CD4-positive, alpha-beta T cell treated with Interleukin-4 for 4 hours (primary cell): ENCODE measurements around the gene MAD2L1BP.
A peak's percentile ranks its signal among the peaks of the same experiment; 100 is the strongest.
"Not testable (repeated sequence)": the region's sequence is repeated elsewhere in the genome, so short reads cannot be mapped to it uniquely, and the experiment has no call there.

Source experiments
- DNase-seq: peaks from one replicate; pipeline ENCODE4 v3.0.0-alpha.2; 2020

MAD2L1BP gene, protein sequence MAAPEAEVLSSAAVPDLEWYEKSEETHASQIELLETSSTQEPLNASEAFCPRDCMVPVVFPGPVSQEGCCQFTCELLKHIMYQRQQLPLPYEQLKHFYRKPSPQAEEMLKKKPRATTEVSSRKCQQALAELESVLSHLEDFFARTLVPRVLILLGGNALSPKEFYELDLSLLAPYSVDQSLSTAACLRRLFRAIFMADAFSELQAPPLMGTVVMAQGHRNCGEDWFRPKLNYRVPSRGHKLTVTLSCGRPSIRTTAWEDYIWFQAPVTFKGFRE

DNA sequence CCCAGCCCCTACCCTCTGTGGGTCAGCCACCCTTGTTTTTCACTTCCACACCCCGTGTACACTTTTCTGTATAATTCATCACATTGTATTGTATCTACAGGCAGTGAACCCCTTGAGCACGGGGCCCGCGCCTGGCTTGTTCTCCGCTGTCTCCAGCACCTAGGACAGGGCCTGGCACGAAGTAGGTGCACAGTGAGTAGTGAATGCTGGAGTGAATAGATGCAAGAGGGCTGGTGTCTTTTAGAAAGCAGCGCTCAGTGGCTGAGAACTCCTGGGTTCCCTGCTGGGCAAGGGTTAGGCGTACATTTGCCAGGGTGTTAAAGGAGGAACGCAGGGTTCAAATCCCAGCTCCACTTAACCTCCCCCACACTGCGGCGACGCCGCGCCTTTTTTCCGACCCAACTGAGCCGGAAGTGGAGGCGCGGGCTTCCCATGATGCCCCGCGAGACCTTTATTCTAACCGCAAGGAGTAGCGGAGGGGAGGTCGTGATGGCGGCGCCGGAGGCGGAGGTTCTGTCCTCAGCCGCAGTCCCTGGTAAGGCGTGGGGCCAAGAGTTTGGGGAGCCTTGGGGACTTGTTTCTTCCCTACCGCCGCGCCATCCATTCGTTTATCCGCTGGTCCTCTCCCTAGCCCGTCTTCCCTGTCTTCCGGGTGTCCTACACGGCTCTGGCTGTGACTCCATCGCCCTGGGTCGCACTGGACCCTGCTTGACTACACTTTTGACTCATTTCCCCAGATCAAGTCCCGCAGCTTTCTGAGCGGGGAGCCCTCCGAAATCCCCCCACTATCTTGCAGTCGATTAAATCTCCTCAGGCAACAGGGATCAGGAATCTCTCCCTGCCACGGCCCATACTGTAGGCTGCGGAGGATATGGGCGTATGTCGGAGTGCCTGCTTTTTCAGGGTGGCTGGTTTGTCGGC lies at the start of gene MAD2L1BP:
Gene MAD2L1BP, plus strand, starts transcription at position 454 of the 921 bp plus-strand sequence. Its CDS starts 36 bp downstream, at position 490.
- peak; percentile 80 for DNase-seq

DNA sequence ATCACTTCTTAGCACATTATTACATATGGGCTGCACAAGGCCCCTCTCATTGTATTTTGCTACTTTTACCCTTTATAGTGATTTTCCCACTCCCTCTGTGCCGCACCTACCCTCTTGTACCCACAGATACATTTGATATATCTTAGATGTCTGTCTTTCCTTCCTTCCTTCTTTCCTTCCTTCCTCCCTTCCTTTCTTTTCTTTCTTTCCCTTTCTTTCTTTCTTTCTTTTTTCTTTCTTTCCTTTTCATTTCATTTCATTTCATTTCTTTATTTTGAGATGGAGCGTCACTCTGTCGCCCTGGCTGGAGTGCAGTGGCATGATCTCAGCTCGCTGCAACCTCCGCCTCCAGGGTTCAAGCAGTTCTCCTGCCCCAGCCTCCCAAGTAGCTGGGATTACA lies 47.4 kb upstream of the MAD2L1BP start:
- DNase-seq, result no peak

DNA sequence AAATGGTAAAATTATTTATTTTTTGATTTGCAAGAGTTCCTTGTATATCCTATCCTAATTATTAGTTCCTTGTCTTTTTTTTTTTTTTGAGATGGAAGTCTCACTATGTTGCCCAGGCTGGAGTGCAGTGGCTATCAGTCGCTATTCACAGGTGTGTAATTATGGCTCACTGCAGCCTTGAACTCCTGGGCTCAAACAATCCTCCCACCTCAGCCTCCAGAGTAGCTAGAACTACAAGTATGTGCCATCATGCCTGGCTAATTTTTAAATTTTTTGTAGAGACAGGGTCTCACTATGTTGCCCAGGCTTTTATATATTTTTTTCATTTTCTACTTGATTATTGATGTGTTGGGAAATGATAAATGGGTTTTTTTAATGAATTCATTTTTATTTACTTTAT lies 46.1 kb upstream of the MAD2L1BP start:
- not testable (repeated sequence) for DNase-seq

DNA sequence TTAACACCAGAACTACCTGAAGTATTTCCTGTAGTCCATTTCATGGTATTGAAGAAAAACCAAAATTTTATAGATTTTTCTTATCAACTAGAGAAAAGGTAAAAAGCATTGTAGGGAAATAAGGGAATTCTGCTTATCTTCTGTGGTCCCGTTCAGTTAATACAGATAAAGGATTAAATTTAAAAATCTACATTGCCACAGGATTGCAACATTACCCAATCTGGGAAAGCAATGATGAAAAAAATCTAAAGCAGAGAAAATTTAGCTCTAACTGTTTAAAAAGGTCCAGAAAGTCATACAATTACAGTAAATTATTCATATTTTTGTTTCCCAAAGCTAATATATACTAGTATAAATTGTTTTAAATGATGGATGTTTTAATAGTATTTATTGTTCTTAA lies 41.7 kb upstream of the MAD2L1BP start:
- DNase-seq, result no peak

DNA sequence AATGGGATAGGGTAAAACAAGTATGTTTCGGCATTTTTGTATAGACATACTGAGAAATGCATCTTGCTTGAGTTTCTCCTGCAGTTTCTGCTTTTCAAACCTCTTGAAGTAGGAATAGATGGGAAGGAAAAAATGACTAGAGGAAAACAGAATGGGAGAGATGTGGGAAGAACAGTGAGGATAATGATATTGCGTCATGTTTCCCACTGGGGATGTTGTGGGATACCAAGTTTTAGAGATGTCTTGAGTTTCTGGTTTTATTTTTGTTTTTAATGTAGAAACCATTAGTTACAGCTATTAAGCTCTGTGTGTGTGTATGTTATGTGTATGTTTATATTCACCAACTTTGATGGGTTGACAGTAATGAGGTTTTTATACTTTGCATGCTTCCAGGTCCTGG lies 35.0 kb upstream of the MAD2L1BP start:
- DNase-seq, result no peak

DNA sequence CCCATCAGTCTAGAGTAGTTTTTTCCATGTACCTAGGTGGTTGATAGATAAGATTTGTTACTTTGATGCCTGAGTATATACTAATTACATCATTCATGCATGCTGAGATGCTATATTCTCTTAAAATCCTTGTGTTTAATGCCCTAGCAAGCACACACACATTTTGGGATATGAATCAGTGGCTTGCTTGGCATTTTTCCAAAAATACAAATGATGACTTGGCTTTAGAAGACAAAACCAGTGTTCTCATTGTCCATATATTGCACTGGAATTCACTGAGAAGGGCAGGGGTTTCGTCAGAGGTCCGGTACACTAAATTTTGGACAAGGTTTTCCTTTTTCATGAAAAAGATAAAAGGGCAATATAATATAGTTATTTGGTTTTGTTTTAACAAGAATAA lies 31.5 kb upstream of the MAD2L1BP start:
- no peak for DNase-seq

DNA sequence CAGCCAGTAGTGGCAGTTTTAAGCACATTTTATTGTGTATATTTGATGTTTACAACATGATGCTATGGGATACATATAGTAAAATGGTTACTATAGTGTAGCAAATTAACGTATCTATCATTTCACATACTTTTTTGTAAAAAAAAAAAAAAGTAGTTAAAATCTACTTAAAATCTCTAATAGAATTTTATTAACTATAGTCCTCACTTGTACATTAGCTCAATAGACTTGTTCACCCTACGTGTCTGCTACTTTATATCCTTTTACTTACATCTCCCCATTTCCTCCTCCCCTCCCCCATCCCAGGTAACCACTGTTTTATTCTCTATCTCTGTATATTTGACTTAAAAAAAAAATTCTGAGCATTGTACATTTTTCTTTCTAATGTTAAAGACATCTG lies 29.6 kb upstream of the MAD2L1BP start:
- no peak for DNase-seq

DNA sequence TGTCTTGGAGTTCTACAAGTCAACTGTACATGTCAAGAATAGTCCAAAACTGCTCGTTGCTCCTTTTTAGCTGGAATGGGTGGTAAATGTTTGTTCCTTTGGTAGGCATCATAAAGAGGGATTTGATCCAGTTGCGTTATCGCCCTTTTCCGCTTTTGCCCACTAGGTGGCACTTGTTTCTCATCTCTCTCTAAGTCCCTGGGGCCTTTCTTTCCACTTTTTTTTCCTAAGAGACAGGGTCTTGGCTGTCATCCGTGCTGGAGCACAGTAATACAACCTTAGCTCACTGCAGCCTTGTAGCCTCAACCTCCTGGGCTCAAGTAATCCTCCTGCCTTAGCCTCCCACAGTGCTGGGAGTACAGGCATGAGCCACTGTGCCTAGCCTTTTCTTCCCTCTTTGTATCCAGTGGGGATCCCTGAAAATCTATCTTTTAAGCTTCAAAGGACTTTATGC lies 27.3 kb upstream of the MAD2L1BP start:
- peak; percentile 52 for DNase-seq

DNA sequence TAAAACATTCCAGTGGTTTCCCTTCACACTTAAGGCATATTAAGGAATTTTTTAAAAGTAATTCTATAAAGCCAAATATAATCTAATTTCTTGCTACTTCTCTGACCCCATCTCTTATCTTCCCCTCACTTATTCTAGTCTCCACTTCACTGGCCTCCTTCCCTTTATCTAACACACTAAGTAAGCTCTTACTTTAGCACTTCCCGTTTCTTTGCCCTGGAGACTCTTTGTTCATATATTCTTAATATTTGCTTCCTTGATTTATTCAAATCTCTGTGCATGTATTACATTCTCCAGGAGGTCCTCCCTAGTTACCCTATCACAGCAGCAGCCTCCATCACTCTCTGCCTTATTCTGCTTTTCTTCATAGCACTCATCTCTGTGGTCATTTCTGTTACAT lies 26.8 kb upstream of the MAD2L1BP start:
- no peak for DNase-seq

DNA sequence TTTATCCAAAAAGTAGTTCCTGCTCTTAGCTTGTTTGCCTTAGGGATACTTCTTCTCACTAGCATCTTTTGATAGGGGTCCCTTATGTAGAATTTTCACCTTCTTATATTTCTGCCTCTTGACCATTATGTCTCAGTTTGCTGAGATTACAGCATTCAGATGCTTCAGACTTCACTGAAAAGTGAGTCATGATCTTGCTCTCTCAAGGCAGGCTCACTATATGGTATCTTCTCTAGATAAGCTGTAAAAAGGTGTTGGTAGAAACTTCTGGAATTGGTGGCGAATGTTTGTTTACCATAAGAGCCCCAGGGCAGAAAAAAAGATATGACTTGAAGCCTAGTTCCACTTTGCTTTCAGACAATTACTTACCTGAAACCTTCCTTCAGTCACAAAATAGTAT lies 26.2 kb upstream of the MAD2L1BP start:
- DNase-seq, result no peak

DNA sequence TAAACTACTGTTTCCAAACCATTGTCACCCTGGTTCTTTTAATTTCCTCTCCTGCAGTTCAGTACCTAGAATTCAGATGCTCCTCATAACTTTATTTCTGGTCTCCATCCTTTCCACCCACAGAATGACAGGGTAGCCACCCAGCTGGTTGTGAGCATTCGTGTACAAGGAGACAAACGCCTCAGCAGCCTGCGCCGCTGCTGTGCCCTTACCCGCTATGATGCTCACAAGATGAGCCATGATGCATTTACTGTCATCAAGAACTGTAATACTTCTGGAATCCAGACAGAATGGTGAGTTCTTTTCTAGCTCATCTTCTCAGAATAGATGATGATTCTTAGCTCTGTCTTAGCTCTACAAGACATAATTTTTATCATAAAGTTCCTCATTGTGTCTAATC lies 25.2 kb upstream of the MAD2L1BP start:
- DNase-seq, result no peak

DNA sequence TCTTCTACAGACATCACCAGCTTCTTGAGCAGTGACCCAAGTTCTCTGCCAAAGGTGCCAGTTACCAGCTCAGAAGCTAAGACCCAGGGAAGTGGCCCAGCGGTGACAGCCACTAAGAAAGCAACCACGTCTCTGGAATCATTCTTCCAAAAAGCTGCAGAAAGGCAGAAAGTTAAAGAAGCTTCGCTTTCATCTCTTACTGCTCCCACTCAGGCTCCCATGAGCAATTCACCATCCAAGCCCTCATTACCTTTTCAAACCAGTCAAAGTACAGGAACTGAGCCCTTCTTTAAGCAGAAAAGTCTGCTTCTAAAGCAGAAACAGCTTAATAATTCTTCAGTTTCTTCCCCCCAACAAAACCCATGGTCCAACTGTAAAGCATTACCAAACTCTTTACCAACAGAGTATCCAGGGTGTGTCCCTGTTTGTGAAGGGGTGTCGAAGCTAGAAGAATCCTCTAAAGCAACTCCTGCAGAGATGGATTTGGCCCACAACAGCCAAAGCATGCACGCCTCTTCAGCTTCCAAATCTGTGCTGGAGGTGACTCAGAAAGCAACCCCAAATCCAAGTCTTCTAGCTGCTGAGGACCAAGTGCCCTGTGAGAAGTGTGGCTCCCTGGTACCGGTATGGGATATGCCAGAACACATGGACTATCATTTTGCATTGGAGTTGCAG lies 21.8 kb upstream of the MAD2L1BP start:
- no peak for DNase-seq

DNA sequence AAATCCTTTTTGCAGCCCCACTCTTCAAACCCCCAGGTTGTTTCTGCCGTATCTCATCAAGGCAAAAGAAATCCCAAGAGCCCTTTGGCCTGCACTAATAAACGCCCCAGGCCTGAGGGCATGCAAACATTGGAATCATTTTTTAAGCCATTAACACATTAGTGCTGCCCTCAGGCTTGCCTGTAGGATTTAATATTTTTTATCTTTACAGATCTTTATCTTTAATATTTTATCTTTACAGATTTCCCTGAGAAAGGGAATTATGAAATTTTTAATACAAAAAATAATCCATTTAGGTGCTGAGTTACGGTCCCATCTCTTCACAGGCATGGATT lies 21.3 kb upstream of the MAD2L1BP start:
- no peak for DNase-seq

DNA sequence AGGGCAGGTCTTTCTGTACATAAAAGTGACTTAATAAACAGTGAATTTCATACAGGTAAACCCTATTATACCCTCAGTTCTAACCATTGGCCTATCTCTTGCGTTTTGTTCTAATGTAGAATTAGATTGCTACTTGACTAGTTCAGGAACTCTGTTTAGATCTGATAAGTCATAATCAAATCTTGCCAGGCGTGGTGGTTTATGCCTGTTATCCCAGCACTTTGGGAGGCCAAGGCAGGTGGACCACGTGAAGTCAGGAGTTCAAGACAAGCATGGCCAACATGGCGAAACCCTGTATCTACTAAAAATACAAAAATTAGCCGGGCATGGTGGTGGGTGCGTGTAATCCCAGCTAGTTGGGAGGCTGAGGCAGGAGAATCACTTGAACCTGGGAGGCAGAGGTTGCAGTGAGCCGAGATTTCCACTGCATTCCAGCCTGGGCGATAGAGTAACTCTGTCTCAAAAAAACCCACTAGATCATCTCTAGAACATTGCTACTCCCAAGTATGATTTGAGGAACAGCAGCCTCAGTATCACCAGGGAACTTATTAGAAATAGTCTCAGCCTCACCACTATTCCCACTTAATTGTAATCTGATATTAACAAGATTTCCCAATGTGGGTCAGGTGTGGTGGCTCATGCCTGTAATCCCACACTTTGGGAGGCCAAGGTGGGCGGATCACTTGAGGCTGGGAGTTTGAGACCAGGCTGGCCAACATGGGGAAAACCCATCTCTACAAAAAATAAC lies 18.7 kb upstream of the MAD2L1BP start:
- DNase-seq, result no peak

DNA sequence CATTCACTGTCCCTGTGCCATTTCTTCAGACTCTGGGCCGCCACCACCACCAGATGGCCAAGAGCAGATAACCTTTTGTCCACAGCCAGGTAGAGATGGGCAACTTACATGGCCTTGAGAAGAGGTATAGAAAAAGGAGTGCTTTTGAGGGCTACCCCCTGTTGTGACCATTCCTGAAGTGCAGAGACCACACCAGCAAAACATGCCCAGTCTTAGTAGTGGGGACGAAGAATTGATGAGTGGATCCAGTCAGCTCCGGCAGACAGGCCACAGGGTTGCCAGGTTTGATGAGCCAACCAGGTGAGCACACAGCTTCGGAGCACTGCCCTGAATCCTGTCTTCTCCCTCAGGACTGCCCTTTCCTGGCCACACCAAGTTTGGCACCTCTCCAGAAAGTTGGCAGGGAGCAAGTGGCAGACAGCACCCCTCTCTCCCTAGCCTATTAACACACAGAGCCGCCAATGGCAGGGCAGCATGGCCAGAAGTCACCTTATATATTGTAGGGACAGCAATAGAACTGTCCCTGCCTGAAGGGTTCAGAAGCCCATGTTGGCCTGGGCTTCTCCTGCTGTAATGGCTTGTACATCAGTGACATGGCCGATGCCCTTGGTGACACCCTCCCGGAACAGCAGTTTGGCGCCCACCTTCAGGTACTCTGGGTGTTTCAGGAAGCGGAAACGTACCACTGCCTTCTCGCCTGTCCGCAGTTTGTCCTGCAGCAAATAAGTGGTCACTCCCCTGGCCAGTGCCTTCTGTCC lies 14.4 kb upstream of the MAD2L1BP start:
- DNase-seq, result no peak

DNA sequence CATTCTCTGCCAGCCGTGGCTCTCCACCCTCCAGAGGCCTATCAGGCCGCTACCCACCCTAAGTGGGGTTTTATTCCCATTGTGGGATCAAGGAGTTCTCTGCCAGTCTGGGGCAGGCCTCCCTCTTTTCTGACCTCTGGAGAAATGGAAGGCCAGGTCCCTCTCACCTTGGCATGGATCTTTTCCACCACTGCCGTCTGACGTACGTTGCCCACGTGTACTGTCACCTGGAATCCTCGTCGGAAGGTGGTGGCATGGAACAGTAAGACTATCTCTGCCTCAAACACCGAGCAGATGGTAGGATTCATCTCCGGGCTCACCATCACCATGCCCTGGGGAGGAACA lies 13.8 kb upstream of the MAD2L1BP start:
- DNase-seq, result no peak

DNA sequence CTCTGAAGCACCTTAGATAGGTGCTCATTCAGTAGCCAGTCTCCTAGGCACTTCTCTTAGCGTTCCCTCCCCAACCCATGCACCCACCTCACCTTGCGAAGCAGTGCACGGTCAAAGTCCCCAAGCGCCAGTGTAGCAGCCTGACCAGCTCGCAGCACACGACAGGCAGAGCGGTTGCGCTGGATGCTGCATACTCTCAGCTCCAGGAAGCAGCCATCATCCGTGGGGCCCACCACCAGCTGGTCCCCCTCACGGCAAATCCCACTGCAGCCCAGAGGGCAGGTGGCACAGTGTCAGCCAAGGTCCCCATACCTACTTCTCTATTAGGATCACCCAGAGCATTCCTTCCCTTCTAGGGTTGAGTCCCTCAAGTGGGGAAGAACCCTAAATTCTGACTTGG lies 13.1 kb upstream of the MAD2L1BP start:
- no peak for DNase-seq

DNA sequence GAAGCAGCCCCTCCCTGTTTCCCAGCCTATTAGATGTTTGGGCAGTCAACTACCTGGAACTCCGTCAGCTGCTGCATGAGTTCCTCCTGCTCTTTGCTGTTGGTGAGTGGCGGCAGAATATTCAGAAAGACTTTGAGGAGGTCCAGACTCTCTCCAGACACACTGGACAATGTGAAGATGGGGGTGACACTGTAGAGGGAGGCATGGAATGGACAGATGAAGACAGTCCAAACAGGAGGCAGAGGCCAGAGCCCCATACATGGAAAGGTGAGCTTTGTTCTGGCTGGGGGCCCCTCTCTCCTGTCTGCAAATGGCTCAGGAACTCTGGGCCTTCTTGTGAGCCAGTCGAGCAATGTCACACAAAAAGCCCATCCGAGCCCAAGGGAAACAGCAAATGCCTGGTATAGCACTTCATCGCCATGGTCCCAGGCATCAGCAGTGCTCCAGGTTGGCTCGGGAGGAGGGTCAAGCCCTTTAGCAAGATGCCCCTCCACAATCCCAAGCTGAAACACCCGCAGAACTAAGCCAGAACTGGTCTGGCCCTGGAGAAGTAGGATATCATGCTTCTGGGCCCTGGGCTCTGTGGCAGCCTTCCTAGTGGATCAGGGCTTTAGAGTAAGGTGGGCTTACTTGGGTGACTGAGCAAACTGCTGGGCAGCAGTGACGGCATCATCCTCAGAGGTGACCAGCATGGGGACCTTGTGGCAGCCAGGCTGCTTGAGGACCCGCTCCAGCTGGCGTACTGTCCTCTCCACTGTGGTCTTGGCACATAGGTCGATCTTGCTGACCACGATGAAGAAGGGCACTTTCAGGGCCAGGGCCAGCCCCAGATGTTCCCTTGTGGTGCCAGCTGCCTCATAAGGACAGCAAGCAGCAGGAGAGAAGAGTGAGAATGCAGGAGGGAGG lies 11.5 kb upstream of the MAD2L1BP start:
- DNase-seq, result no peak

DNA sequence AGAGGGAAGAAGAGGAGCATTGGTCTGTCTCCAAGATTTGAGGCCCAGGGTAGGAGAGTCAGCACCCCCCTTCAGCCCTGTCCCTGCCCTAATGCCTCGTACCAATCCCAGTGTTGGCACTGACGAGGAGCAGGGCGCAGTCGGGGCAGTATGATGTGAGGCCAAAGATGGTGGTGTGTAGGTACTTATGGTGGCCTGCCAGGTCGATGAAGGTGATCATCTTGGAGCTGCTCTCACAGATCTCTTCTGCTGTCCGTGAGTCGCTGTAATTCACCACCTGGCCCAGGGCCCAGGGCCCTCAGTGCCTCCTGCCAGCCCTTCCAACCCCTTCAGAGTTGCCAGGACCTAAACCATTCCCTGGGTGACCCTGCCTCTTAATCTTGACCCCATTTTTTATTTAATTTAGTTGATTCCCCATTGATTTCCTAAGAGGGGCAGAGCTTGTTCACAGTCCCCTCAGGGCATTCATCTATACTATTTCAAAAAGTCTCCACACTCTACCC lies 10.8 kb upstream of the MAD2L1BP start:
- DNase-seq, result no peak

DNA sequence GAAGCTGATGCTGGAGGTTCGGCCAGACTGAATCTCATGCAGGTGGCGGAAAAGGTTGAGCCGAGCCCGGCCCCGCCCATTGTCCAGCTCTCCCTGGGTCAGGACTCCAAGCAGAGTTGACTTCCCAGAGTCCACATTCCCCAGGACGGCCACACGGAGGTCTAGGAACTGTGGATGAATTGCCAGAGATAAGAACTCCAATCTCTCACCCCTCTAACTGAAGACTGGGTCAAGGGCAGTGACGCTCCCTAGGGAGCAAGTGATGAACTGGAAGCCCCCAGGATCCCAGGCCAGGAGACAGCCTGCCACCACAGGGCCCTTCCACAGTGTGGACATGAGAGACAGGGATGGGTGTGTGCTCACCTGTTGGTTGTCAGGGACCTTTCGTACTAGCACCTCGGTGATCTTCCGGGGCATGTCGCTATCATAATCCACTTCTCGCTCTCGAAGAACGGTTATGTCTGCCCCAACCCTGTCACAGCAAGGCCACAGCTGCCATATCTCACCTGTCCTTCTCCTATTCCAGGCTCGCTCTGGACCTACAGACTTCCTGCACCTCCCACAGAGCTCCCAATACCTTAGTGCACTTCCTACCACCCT lies 10.1 kb upstream of the MAD2L1BP start:
- DNase-seq, result no peak
